Neural cell (in vitro differentiated cells): ENCODE results near the gene SCN8A. TPM values are rescaled to one million over a fixed set of nuclear protein-coding genes. Genes with fewer than 3 reads are reported as not detected.

Experiments used
- H2AFZ ChIP-seq: fragments of 200-600, 300-800 bp; sonication (generic), shearing (Covaris generic); 2 replicates; pipeline ENCODE4 v1.6.0; 2014; ENCODE audit warnings: low read depth, mild to moderate bottlenecking, antibody characterized with exemption, low read length, moderate library complexity
- H3F3A ChIP-seq: fragments of 200-600 bp; shearing (Covaris generic); 2 replicates; pipeline ENCODE4 v1.6.1; 2016; ENCODE audit warnings: mild to moderate bottlenecking, moderate library complexity, mixed read lengths, antibody characterized with exemption, low read length; ENCODE audit not compliant: insufficient read depth, poor library complexity, severe bottlenecking
- H3K27ac ChIP-seq: fragments of 200-600, 300-800 bp; sonication (generic), shearing (Covaris generic); 2 replicates; pipeline ENCODE4 v1.5.1; 2014; ENCODE audit warnings: mild to moderate bottlenecking, low read length, moderate library complexity
- H3K27me3 ChIP-seq: fragments of 300-800, 200-600 bp; sonication (generic), shearing (Covaris generic); 2 replicates; pipeline ENCODE4 v1.6.0; 2014; ENCODE audit warnings: mild to moderate bottlenecking, low read depth, low read length, moderate library complexity; ENCODE audit not compliant: insufficient read depth
- H3K36me3 ChIP-seq: fragments of 300-800, 200-600 bp; sonication (generic), shearing (Covaris generic); 2 replicates; pipeline ENCODE4 v1.5.1; 2014; ENCODE audit warnings: mild to moderate bottlenecking, antibody characterized with exemption, low read length, moderate library complexity; ENCODE audit not compliant: insufficient read depth
- H3K4me2 ChIP-seq: fragments of 300-800, 200-600 bp; sonication (generic), shearing (Covaris generic); 2 replicates; pipeline ENCODE4 v1.6.0; 2014; ENCODE audit warnings: mild to moderate bottlenecking, low read length
- H3K4me3 ChIP-seq: fragments of 300-800, 200-600 bp; sonication (generic), shearing (Covaris generic); 2 replicates; pipeline ENCODE4 v1.5.1; 2014; ENCODE audit warnings: mild to moderate bottlenecking, low read length, moderate library complexity
- H3K79me2 ChIP-seq: fragments of 200-600 bp; shearing (Covaris generic); replicated peaks from 2 replicates; pipeline ENCODE4 v1.6.0; 2014; ENCODE audit warnings: mild to moderate bottlenecking, low read length, moderate library complexity; ENCODE audit not compliant: insufficient read depth
- H3K9ac ChIP-seq: fragments of 300-800, 200-600 bp; sonication (generic), shearing (Covaris generic); 2 replicates; pipeline ENCODE4 v1.6.1; 2016; ENCODE audit warnings: mild to moderate bottlenecking, low read length, mixed read lengths
- H3K9me2 ChIP-seq: fragments of 200-600 bp; shearing (Covaris generic); 2 replicates; pipeline ENCODE4 v1.6.1; 2016; ENCODE audit warnings: mild to moderate bottlenecking, low read length, mixed read lengths; ENCODE audit not compliant: insufficient read depth
- H3K9me3 ChIP-seq: fragments of 200-600, 300-800 bp; sonication (generic), shearing (Covaris generic); 2 replicates; pipeline ENCODE4 v1.6.1; 2016; ENCODE audit warnings: mild to moderate bottlenecking, mixed run types, low read length, moderate library complexity, mixed read lengths
- H4K20me1 ChIP-seq: fragments of 200-600 bp; shearing (Covaris generic); 2 replicates; pipeline ENCODE4 v1.6.1; 2016; ENCODE audit warnings: mild to moderate bottlenecking, mixed run types; ENCODE audit not compliant: insufficient read depth
- EP300 ChIP-seq: fragments of 450-650 bp; conservative IDR thresholded peaks from 2 replicates; pipeline ENCODE4 v1.6.1; 2014; ENCODE audit warnings: antibody characterized with exemption, mild to moderate bottlenecking, moderate library complexity; ENCODE audit not compliant: poor library complexity, severe bottlenecking
- EZH2 ChIP-seq: fragments of 200-600, 300-800 bp; shearing (Covaris generic), sonication (generic); IDR thresholded peaks from 2 replicates; pipeline ENCODE4 v1.6.1; 2014; ENCODE audit warnings: antibody characterized with exemption, low read length, borderline replicate concordance, mild to moderate bottlenecking; ENCODE audit not compliant: insufficient read depth, poor library complexity, severe bottlenecking
- MXI1 ChIP-seq: fragments of 450-650 bp; conservative IDR thresholded peaks from 2 replicates; pipeline ENCODE4 v1.6.1; 2014; ENCODE audit warnings: antibody characterized with exemption, mild to moderate bottlenecking; ENCODE audit not compliant: poor library complexity, severe bottlenecking
- POLR2AphosphoS5 ChIP-seq: IDR thresholded peaks from 2 replicates; pipeline ENCODE4 v1.6.1; 2012
- RAD21 ChIP-seq: fragments of 450-650 bp; conservative IDR thresholded peaks from 2 replicates; pipeline ENCODE4 v1.6.1; 2014; ENCODE audit warnings: antibody characterized with exemption, mild to moderate bottlenecking, moderate library complexity
- SMC3 ChIP-seq: fragments of 450-650 bp; conservative IDR thresholded peaks from 2 replicates; pipeline ENCODE4 v1.6.1; 2014; ENCODE audit warnings: antibody characterized with exemption, mild to moderate bottlenecking, moderate library complexity; ENCODE audit not compliant: poor library complexity
- TAF1 ChIP-seq: IDR thresholded peaks from 2 replicates; pipeline ENCODE4 v1.6.1; 2012; ENCODE audit warnings: low read depth
- polyA plus RNA-seq: library from polyadenylated mRNA; depleted of rRNA; stranded (reverse); fragments of >200 nt; gene quantifications from 2 replicates; pipeline ENCODE4 v1.2.3, GENCODE V29; 2014
- TF ChIP-seq, protein P1 (sequence below): fragments of 450-650 bp; IDR thresholded peaks from 2 replicates; pipeline ENCODE4 v1.5.1; 2014; ENCODE audit warnings: antibody characterized with exemption, mild to moderate bottlenecking, moderate library complexity; ENCODE audit not compliant: poor library complexity, severe bottlenecking
- TF ChIP-seq, protein P2 (sequence below): IDR thresholded peaks from 2 replicates; pipeline ENCODE4 v1.6.1; 2012; ENCODE audit warnings: borderline replicate concordance

SCN8A gene
- polyA plus RNA-seq, 1 donor from 2014 or later = 14.2 TPM

DNA sequence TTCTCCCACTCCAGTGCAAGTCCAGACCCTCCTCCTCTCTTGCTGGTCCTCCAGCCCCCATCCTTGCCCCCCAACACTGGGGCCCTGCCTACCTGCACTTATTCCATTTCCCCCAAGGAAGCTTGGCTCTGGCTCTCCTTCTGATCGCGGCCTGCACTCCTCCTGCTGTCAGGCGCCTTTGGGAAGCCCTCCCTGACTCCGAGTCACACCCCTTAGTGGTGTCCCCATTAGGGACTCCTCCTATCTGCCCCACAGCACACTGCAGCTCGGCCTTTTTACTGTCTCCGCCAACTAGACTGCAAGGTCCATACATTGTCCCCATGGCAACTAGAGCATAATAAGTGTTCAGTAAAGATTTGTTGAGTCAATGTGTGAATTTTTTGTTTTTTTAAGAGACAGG is 224.5 kb downstream of the SCN8A start:
- peaks cover 16% of the 10 kb centered on the region for H3K27me3 ChIP-seq
- no peaks in the 10 kb centered on the region for H3K36me3 ChIP-seq
- no peak overlapping the region for H3K4me2 ChIP-seq
- H3K9me2 ChIP-seq = no peaks in the 10 kb centered on the region
- H3K79me2 ChIP-seq = no peaks in the 10 kb centered on the region
- no peak overlapping the region for H3K4me3 ChIP-seq
- H3F3A ChIP-seq = no peaks in the 10 kb centered on the region
- TF ChIP-seq EZH2 (no peak), MXI1 (no peak), POLR2AphosphoS5 (no peak), SMC3 (no peak), EP300 (no peak), RAD21 (no peak), TAF1 (no peak)
- TF ChIP-seq, protein P1, sequence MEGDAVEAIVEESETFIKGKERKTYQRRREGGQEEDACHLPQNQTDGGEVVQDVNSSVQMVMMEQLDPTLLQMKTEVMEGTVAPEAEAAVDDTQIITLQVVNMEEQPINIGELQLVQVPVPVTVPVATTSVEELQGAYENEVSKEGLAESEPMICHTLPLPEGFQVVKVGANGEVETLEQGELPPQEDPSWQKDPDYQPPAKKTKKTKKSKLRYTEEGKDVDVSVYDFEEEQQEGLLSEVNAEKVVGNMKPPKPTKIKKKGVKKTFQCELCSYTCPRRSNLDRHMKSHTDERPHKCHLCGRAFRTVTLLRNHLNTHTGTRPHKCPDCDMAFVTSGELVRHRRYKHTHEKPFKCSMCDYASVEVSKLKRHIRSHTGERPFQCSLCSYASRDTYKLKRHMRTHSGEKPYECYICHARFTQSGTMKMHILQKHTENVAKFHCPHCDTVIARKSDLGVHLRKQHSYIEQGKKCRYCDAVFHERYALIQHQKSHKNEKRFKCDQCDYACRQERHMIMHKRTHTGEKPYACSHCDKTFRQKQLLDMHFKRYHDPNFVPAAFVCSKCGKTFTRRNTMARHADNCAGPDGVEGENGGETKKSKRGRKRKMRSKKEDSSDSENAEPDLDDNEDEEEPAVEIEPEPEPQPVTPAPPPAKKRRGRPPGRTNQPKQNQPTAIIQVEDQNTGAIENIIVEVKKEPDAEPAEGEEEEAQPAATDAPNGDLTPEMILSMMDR = no peak
- TF ChIP-seq, protein P2, sequence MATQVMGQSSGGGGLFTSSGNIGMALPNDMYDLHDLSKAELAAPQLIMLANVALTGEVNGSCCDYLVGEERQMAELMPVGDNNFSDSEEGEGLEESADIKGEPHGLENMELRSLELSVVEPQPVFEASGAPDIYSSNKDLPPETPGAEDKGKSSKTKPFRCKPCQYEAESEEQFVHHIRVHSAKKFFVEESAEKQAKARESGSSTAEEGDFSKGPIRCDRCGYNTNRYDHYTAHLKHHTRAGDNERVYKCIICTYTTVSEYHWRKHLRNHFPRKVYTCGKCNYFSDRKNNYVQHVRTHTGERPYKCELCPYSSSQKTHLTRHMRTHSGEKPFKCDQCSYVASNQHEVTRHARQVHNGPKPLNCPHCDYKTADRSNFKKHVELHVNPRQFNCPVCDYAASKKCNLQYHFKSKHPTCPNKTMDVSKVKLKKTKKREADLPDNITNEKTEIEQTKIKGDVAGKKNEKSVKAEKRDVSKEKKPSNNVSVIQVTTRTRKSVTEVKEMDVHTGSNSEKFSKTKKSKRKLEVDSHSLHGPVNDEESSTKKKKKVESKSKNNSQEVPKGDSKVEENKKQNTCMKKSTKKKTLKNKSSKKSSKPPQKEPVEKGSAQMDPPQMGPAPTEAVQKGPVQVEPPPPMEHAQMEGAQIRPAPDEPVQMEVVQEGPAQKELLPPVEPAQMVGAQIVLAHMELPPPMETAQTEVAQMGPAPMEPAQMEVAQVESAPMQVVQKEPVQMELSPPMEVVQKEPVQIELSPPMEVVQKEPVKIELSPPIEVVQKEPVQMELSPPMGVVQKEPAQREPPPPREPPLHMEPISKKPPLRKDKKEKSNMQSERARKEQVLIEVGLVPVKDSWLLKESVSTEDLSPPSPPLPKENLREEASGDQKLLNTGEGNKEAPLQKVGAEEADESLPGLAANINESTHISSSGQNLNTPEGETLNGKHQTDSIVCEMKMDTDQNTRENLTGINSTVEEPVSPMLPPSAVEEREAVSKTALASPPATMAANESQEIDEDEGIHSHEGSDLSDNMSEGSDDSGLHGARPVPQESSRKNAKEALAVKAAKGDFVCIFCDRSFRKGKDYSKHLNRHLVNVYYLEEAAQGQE = no peak
- no peak overlapping the region for H3K9ac ChIP-seq
- H3K27ac ChIP-seq = no peak overlapping the region
- H4K20me1 ChIP-seq = no peaks in the 10 kb centered on the region
- H2AFZ ChIP-seq = no peak overlapping the region
- no peaks in the 10 kb centered on the region for H3K9me3 ChIP-seq

DNA sequence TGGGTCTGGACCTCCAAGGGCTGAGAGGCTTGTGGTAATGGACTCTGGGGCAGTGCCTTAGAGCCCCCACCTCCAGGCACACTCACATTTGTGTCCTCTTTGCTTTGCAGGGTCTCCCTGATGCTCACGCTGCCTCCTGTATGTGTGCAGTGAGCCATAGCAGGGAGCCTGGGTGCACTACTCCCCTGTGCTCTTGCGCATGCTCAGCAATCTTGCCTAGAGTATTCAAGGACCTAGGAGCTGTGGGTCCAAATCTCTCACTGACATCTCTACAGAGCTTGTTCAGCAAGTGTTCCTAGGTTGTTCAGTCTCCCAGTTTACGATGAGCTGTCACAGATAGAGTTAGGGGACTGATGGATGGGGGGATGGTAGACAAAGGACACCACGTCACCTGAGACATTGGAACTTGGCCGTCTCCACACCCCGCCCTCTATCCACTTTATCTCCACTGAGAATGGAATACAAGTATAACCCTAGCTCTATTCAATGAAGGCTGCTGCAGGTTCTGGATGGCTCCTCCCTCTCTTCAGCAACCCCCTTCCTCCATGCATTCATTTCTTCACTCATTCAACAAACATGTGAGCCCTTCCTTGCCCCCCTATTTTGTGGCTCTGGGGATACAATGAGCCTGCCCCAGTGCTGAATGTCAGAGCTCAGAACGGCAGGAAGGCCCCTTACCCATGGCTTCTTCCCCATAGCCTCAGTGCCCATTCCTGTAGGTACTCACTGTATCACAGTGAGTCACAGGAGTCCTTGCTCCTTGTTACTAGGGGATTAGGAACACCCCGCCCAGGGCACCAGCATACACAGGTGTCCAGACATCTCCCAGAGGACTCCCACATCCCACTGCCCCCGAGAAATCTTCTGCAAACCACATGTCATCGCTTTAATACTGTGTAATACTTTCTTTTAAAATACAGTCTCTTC is 226.3 kb downstream of the SCN8A start:
- H3K9me3 ChIP-seq = no peaks in the 10 kb centered on the region
- H3K27me3 ChIP-seq = peaks cover 16% of the 10 kb centered on the region
- no peaks in the 10 kb centered on the region for H3K9me2 ChIP-seq
- TF ChIP-seq POLR2AphosphoS5 = no peak
- TF ChIP-seq MXI1 = no peak
- H4K20me1 ChIP-seq = no peaks in the 10 kb centered on the region
- no peak overlapping the region for H3K9ac ChIP-seq
- no peak overlapping the region for H2AFZ ChIP-seq
- no peak overlapping the region for H3K4me2 ChIP-seq
- no peaks in the 10 kb centered on the region for H3F3A ChIP-seq
- no peak overlapping the region for H3K4me3 ChIP-seq
- no peak overlapping the region for H3K27ac ChIP-seq
- H3K36me3 ChIP-seq = no peaks in the 10 kb centered on the region
- H3K79me2 ChIP-seq = no peaks in the 10 kb centered on the region
